ENCODE data around the gene PNLIPRP2.

PNLIPRP2 gene

DNA sequence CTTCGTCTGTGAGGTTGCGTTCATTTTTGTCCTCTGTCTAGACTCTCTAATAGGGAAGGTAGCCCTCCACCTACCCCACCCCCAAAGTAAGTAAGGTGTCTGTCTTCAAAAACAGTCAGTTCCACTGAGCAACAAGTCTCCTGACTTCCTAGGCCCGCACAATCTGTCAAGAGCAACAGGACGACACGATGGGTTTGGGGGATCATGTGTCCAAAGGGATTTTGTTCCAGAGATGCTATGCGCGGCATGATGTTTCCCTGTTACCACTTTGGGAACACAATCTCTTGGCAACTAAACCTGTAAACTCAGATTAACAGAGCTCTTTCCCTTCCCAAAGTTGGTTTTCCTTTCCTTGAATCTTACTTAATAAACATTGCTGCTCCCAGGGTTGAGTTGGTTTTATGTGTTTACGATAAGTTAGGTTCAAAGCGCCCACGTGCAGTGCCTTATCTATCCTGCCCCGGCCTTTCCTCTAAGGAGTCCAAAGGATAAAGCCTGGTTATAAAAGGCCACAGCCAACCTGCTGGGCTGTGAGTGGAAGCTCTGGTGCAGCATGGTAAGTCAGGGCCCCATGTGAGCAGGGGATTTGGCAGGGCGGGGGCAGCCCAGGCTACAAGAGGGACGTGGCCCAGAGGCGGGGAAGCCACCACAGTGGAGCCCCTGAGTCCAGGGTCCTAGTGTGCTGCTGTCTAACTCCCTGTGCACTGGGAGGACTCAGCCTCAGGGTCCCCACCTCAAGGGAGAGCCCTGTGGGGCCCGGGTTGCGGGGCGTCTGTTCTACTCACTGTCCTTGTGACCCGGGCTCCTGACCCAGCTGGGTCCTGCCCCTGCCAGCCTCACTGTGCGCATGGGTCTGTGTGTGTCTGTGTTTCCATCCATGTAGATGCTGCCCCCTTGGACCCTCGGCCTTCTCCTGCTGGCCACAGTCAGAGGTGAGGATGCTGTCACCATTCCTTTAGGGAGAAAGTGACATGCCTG is at the start of gene PNLIPRP2:
Gene PNLIPRP2 (plus strand): TSS at position 531 of the 978 bp plus-strand sequence.
- no peak for DNase-seq

DNA sequence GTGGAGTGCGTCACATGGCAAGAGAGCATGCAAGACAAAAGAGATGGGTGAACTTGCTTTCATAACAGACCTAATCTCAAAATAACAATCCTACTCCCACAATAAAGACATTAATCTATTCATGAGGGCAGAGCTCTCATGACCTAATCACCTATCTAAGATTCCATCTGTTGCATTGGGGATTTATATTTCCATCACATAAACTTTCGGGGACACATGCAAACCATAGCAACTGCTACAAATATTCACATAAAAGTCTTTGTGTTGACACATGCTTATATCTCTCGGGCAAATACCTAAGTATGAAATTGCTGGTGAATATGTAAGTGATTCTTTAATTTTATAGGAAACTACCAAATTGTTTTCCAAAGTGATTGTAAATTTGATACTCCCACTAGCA is 46.0 kb upstream of the PNLIPRP2 start:
- no peak for DNase-seq

DNA sequence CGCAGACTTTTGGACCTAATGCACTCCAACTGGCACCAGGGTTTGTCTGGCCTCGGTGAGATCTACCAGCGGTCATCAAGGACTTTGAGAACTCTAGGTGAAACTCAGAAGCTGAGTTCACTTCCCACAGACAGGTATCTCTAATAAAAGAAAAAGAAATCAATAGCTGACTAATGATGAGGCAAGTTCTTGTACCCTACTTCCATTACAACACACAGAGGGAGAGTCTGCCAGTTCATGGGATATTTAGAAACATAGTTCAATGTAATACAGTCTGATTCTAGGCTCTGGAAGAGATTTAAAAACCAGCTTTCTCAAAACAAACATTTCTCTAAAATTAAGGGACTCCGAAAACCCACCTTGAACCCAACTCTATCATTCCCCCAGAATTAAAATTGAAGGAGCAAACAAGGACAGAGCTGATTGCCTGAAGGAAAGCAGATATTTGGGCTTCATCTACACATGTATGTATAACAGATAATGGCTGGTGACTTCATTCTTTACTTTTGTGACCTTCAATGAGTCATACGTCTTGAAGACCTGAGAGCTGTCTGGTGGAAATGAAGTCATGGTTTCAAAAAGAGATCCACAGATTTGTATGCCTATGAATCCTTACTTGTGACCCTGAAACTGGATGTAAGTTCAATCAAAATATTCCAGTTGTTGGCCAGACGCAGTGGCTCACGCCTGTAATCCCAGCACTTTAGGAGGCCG is 32.7 kb upstream of the PNLIPRP2 start:
- no peak for DNase-seq

DNA sequence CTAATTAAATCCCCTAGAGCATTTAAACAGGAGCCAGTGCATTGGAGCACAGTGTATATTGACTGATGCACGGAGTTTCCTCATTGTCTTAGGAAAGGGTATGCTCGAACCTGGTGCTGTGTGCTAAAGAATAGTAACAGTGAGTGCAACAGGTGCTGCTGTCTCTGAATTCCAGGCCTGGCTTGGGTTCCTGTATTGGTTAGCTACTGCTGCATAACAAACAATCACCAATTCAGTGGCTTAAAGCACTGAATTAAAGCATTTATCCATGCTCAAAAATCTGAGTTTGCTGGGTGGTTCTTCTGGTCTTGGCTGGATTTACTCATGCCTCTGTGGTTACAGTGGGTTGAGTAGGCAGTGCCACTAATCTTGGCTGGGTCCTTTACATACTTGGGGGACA is 31.8 kb upstream of the PNLIPRP2 start:
- no peak for DNase-seq

DNA sequence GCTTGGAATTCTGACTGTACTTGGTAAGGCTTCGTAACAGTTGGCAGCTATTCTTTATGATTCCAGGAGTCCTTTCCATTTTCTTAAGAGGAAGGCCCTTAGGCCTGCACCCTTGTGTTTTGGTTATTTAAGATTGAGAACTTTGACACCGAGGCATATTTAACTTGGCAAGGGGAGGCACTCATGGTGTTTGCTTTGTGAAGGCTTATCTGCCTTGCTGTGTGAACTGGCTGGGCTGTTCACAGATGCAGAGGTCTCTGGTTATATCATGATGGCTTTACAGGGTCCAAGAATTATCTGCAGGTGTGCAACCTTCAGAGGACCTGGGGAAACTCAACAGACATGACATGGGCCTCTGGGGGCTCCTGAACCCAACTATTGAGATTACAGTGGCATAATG is 30.8 kb upstream of the PNLIPRP2 start:
- DNase-seq = no peak

DNA sequence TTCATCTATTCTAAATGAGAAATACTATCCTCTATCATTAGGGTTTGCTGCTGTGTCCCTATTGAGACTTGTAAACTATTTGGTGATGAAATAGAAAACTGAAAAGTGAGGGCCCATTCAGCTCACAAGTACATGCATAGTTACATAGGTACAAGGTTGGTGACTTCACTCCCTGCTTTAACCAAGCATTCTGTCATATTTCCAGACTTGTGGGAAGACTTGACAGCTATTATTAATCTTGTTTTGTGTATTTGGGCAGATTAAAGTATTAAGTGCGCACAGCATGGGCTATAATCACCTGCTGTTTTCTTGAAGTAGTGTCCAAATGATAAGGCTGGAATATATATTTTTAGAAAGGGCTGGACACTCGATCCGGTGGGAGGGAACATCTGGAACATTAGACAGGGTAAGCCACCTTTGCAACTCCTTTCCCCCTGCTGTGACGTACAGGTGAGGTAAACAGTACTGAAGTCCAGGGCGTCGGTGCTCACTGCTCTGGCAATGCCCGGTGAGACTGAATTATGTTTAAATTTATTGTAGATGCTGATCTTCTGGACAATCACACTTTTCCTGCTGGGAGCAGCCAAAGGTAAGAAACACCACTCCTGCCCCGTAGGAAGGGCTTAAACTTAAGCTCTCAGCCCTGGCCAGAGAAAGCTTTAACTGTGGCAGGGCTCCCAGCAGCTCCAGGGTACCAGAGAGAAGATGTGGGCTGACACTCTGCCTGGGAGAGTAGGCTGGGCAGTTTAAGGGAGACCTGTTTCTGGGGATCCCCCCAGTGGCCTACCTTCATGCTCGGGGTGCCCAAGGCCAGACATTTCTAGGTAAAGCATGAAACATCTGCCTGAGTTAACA is 29.9 kb upstream of the PNLIPRP2 start, which contains the start of gene PNLIPRP1:
Gene PNLIPRP1 (plus strand): TSS at position 370 of the 855 bp plus-strand sequence. CDS start 171 bp downstream, at position 541.
- no peak for DNase-seq

DNA sequence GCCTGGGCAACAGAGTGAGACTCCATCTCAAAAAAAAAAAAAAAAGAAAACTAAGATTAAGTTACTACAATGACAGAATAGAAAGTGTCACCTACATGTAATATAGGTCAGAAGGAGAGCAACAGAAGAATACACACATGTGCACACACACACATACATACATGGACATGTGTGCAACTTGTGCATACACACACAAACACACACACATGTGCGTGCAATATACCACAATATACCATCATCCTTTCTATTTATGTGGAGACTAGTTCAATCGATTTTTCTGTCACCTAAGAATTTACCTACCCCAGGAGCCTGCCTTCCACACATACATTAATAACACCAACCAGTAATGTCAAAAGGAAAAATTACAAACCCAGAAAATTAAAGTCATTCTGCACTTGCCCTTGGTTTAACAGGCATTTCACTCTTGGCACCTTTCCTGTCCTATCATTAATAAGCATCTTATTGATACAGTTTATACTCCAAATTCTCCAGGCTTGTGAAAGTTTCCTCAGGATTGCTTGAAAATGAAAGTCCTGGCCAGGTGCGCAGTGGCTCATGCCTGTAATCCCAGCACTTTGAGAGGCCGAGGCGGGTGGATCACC is 27.5 kb upstream of the PNLIPRP2 start:
- no peak for DNase-seq

DNA sequence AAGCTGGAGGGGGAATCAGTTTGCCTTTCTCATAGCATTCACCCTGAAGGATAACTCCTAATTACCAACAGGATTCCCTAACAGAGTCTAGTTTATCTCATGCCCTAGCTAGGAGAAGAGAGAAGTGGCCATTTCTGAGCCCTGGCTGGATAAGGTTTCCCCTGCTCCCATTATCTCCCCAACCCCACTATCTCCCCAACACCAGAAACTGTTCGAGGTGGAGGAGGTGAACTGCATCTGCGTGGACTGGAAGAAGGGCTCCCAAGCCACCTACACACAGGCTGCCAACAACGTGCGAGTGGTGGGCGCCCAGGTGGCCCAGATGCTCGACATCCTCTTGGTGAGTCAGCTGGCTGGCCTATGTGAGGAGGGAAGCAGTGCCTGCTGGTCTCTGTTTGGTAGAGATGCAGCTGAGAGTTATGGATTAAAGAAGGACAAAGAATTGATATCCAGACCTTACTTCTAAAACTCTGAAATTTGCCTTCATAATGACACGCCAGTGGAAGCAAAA is 26.2 kb upstream of the PNLIPRP2 start:
- no peak for DNase-seq

DNA sequence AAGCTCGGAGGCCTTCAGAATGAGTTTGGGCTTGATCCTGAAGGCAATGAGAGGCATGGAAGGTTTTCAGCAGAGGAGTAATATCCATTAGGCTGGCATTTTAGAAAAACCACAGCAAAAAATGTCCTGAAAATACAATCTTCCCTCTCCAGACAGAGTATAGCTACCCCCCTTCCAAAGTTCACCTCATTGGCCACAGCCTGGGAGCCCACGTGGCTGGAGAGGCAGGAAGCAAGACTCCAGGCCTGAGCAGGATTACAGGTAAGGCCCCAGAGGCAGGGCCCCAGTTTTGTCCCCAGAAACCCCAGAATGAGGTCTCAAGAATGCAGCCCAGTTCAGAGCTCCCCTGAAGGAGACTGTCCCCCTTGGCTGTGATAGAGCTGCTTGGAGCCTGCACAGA is 24.7 kb upstream of the PNLIPRP2 start:
- no peak for DNase-seq

DNA sequence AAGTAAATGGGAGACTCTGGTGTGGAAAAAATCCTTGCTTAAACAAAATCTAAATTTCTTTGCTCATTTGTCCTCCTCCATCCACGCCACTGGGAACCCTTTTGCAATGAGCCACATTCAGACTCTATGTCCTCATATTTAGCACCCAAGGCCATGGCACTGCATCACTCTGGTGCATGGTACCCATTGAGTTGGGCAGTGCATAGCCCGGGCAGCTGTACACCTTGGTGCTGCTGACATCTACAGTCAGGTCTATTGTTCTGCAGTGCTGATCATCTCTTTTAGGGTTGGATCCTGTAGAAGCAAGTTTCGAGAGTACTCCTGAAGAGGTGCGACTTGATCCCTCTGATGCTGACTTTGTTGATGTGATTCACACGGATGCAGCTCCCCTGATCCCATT is 23.2 kb upstream of the PNLIPRP2 start:
- DNase-seq = no peak

DNA sequence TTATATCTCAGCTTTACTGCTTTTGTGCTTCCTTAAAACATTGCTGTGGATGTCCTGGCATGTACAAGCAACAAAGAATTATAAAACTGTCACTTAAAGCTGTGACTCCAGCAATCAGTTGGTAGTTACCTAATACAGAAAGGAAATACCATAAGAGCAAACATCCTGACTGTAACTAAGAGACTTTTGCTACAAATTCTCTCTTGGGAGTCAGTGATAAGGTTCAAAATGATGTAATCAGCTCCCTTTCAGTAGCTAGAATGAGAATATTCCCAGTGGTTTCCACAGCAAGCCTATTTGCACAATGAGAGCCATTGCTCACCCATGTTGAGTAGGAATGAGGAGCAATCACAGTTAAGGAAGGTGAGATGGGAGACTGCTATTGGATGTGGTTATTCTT is 22.4 kb upstream of the PNLIPRP2 start:
- DNase-seq = no peak

DNA sequence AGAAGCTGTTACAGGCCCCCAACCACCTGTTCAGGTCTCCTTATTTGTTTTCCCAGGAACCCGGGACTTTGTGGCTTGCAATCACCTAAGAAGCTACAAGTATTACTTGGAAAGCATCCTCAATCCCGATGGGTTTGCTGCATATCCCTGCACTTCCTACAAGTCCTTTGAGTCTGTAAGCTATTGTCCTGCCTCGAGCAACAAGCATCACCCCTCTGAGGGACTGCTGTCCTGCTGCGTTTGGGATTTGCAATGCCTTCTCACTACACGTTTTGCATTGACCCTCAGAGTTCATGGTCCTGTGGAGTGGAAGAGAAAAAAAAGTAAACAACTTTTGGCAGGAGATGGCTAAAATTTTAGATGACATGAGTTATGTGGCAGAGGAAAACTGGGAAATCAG is 20.8 kb upstream of the PNLIPRP2 start:
- no peak for DNase-seq

DNA sequence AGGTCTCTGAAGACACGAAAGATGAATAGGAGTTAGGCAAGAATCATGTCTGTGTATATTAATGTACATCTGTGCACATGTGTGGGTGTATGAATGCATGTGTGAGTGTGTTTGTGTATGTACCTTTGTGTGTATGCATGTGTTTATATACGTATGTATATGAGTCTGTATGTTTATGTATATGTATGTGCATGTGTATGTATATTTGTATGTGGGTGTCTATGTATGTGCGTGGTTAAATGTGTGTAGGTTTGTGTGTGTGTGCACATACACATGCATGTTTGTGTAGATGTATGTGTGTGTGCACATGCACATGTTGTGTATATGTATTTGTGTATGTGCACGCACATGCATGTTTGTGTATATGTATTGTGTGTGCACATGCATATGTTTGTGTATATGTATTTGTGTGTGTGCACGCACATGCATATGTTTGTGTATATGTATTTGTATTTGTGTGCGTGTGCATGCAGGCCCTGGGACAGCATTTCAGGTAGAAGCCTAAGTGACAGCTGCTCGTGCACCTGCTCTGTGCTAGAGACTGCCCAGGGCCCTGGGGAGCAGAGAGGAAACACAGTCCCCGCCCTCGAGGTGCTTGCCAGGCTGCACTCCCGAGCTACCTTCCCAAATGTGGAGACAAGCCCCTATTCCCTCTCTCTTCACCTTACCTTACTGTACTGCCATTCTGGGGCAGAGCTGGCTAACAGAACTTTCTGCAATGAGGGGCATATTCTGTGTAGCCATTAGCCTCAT is 17.9 kb upstream of the PNLIPRP2 start:
- no peak for DNase-seq

DNA sequence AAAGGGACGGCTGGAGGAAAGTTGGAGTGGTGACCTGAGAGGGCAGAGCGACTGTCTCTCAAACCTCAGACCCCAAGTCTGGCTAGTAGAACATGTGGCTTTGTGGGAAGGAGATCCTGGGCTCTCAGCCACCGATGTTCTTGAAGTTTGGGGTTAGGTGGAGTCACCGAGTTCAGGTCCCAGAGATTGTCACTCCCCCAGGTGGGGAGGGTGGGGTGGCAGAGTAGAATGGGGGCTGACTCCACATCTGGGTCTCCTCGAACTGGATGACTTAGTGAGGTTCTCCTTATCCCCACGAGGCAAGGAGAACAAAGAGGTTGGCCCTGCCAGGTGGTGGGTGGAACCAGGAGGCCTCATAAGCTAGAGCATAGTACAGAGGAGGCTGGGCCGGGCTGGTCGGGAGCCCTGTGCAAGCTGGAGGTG is 14.7 kb upstream of the PNLIPRP2 start:
- no peak for DNase-seq

DNA sequence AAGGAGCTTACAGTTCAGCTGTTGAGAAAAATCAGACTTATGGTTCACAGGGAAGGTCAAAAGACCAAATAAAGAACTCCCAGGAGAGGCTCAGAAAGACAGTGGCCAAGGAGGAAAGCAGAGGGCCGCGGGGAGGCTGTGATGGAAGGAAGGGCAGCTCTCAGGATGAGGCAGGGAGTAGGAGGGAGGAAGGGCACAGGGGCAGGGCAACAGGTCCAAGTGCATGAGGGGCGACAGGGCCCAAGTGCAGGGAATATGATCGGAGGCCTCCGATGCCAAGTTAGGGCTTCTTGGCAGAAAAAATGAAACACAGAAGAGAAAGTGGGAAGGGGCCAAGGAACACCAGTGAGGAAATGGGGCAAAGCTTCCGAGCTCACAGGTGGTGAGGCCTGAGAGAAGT is 13.4 kb upstream of the PNLIPRP2 start:
- DNase-seq = no peak

DNA sequence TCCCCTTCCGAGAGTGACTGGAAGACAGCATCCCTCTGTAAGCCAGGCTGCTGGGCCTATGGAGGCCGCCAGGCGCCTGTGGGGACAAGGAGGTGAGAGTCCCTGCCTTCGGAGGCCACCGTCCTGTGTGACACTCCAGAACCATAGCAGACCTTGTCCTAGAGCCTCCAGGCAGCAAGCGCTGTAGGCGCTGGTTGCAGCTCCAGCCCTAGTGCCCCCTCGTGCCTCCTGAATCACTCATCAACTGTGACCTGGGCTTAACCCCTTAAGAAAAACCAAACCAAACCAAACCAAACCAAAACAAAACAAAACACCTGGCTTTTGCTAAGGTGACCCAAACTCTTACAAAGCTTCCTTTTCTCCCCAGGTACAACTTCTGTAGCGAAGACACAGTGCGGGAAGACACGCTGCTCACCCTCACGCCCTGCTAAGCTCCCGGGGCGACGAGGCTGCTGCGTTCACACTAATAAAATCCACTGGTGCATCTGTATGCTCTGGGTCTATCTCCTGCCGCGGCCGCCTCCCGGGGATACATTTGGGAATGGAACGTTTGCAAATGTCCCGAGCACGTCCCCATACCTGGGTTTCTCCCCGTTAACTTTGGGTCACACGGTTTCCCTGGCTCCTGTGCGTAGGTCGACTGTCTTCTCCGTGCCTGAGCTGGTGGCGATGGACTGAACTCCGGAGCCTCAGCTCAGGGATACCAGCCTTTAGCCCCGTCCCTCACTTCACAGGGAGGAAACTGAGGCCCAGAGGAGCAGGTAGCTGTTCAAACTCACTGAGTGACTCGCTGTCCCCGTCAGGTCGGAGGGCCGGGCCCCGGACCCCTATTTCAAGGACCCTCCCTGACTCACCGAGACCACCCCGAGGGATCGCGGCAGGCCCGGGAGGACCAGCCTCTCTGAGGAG is 11.8 kb upstream of the PNLIPRP2 start:
- no peak for DNase-seq

DNA sequence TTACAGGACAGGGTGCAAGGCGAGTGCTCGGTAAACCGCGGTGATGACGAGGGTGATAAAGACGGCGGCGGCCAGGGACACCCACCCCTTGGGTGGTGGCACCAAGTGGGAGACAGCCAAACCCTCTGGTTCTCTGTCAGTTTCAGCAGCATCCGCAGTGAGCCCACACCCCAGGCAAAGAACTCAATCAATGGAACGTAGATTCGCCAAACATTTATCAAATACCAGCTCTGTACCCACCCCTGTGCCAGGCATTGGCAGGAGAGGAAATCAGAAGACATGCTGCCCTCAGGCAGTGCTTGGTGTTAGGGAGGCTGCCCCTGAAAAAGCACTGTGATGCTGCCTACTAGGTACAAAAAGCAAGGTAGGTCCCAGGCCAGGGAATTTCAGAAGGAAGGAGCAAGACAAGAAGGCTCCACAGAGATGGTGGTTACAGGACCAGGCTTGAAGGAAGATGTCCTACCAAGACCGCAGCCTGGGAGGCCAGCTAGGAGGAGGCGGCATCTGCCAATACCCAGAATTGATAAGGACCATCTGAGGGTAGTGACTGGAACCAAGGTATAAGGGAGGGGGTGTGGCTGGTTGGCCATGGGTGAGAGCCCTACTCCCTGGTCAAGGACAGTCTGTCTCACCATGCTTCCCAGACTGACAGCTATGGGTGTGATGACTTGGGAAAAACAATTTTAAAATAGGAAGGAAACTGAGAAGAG is 10.2 kb upstream of the PNLIPRP2 start:
- DNase-seq = no peak

DNA sequence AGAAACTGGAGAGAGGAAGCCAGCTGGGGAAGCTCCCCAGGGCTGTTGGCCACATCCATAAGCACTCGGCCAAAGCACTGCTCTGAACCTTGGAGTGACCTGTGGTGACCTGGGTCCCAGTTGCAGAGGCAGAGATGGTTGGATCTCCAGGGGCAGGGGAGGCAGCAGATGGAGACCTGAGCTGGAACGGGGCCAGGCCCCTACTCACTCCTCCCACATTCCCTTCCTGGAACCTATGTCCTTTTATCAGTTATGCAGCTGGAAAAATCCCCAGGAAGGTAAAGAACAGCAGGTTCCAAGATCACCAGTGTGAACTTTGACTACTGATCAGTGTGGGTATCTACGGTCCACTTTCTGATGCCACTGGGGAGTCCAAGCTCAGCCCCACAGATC is 9.6 kb upstream of the PNLIPRP2 start:
- DNase-seq = no peak

DNA sequence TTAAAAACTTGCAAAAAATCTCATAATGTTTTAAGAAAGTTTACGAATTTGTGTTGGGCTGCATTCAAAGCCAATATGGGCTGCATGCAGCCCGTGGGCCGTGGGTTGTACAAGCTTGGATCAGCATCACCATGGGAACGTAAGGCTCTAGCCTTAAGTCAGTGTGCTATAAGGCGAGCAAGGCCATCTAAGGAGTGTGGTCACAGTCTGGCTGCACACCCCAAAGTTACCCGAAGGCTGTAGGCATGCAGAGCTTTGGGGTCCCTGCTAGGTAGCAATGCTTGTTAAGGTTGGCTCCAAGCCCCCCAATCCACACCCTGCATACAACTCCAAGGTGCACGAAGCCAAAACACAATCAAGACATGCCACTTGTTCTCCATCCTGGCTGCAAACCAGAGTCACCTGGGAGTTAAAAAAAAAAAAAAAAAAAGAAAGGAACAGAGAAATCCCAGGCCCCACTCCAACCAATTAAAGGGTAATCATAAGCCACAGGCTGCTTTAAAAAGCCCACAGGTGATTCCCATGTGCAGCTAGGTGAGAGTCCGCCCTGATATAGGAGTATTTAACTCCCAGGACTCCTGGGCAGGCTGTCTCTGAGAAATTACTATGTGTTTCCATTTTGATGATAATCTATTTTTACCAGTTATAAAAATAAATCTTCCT is 8.5 kb upstream of the PNLIPRP2 start:
- no peak for DNase-seq

Measured in cerebellar nuclear complex (tissue), 1 donor.